ENCODE results near the gene CD72.

The CD72 gene

GRCh38 chr9:35652829-35653209, 34.6 kb upstream of the CD72 start:
- ATAC-seq: no peak
- no peak for TF ChIP-seq PATZ1 (CRISPR knock-in tag; IDR thresholded peaks at IDR 0.05; ENCODE audit: borderline replicate concordance)
- TF ChIP-seq ZC3H10 (CRISPR knock-in tag; IDR thresholded peaks at IDR 0.05): no peak
- TF ChIP-seq PPARA (CRISPR knock-in tag; IDR thresholded peaks at IDR 0.05; ENCODE audit: borderline replicate concordance): no peak
- no peak for TF ChIP-seq ISL1 (CRISPR knock-in tag; IDR thresholded peaks at IDR 0.05)

- no peak for ATAC-seq
- TF ChIP-seq TCF4 (CRISPR knock-in tag; IDR thresholded peaks at IDR 0.05; ENCODE audit: borderline replicate concordance): no peak
- TF ChIP-seq CREB5 (CRISPR knock-in tag; IDR thresholded peaks at IDR 0.05; ENCODE audit: low read depth): no peak
- TF ChIP-seq CSDC2 (CRISPR knock-in tag; IDR thresholded peaks at IDR 0.05): no peak
- TF ChIP-seq ZNF8 (CRISPR knock-in tag; IDR thresholded peaks at IDR 0.05): no peak
- no peak for TF ChIP-seq ZFP3 (CRISPR knock-in tag; IDR thresholded peaks at IDR 0.05)
- no peak for TF ChIP-seq ESRRG (CRISPR knock-in tag; IDR thresholded peaks at IDR 0.05)
- no peak for TF ChIP-seq ZC3H10 (CRISPR knock-in tag; IDR thresholded peaks at IDR 0.05)
- no peak for TF ChIP-seq TOX (CRISPR knock-in tag; IDR thresholded peaks at IDR 0.05; ENCODE audit: borderline replicate concordance)
- no peak for TF ChIP-seq ZNF565 (CRISPR knock-in tag; conservative IDR thresholded peaks at IDR 0.05; ENCODE audit: low read depth)
- TF ChIP-seq PPARA (CRISPR knock-in tag; IDR thresholded peaks at IDR 0.05; ENCODE audit: borderline replicate concordance): no peak
- TF ChIP-seq GLIS3 (CRISPR knock-in tag; IDR thresholded peaks at IDR 0.05): no peak
- no peak for TF ChIP-seq OSR1 (CRISPR knock-in tag; IDR thresholded peaks at IDR 0.05)
- TF ChIP-seq ZNF70 (CRISPR knock-in tag; IDR thresholded peaks at IDR 0.05): no peak
- no peak for TF ChIP-seq CSRNP3 (CRISPR knock-in tag; IDR thresholded peaks at IDR 0.05)
These were observed 34.0 kb upstream of the CD72 start for GRCh38 chr9:35651956-35652828.

- ATAC-seq: no peak
- TF ChIP-seq CREB5 (CRISPR knock-in tag; IDR thresholded peaks at IDR 0.05; ENCODE audit: low read depth) (no peak), OSR1 (CRISPR knock-in tag; IDR thresholded peaks at IDR 0.05) (no peak)
These were observed 32.3 kb upstream of the CD72 start, which contains the start of gene SIT1 for GRCh38 chr9:35650341-35651158. Gene SIT1, minus strand, starts transcription at chr9:35650931. Its CDS starts 78 bp downstream, at chr9:35650853.

- ATAC-seq: no peak
- TF ChIP-seq ZNF8 (CRISPR knock-in tag; IDR thresholded peaks at IDR 0.05) (no peak), ZFP3 (CRISPR knock-in tag; IDR thresholded peaks at IDR 0.05) (no peak), RARB (CRISPR knock-in tag; IDR thresholded peaks at IDR 0.05) (no peak), TCF4 (CRISPR knock-in tag; IDR thresholded peaks at IDR 0.05; ENCODE audit: borderline replicate concordance) (no peak), CSRNP3 (CRISPR knock-in tag; IDR thresholded peaks at IDR 0.05) (no peak), ZC3H10 (CRISPR knock-in tag; IDR thresholded peaks at IDR 0.05) (no peak), ISL1 (CRISPR knock-in tag; IDR thresholded peaks at IDR 0.05) (no peak), BACH2 (CRISPR knock-in tag; IDR thresholded peaks at IDR 0.05; ENCODE audit: borderline replicate concordance) (no peak), SNAI2 (CRISPR knock-in tag; IDR thresholded peaks at IDR 0.05) (no peak), ZNF70 (CRISPR knock-in tag; IDR thresholded peaks at IDR 0.05) (no peak), TSHZ2 (CRISPR knock-in tag; IDR thresholded peaks at IDR 0.05) (no peak), OSR1 (CRISPR knock-in tag; IDR thresholded peaks at IDR 0.05) (no peak), TOX (CRISPR knock-in tag; IDR thresholded peaks at IDR 0.05; ENCODE audit: borderline replicate concordance) (no peak)
These were observed 31.5 kb upstream of the CD72 start for GRCh38 chr9:35649431-35650340.

All from SK-N-SH treated with all-trans-retinoic acid at 6 μM for 48 hours (cell line).